Hepatocyte (in vitro differentiated cells): ENCODE results near the gene NAB1. TPM values are rescaled to one million over a fixed set of nuclear protein-coding genes. Genes with fewer than 3 reads are reported as not detected.

Source experiments
- DNase-seq: peaks from one replicate; pipeline ENCODE4 v3.0.0-alpha.2; 2016; ENCODE audit warnings: low spot score
- H2AFZ ChIP-seq: fragments of 200-600 bp; sonication (generic); 2 replicates; pipeline ENCODE4 v1.6.0; 2016; ENCODE audit warnings: antibody characterized with exemption, mild to moderate bottlenecking
- H3K27ac ChIP-seq: fragments of 200-600 bp; sonication (generic); 2 replicates; pipeline ENCODE4 v1.5.1; 2016; ENCODE audit warnings: mild to moderate bottlenecking
- H3K27me3 ChIP-seq: fragments of 200-600 bp; sonication (generic); 2 replicates; pipeline ENCODE4 v1.6.1; 2016
- H3K36me3 ChIP-seq: fragments of 200-600 bp; sonication (generic); replicated peaks from 2 replicates; pipeline ENCODE4 v1.5.1; 2016; ENCODE audit warnings: low read depth; ENCODE audit not compliant: insufficient read depth
- H3K4me1 ChIP-seq: fragments of 200-600 bp; sonication (generic); 2 replicates; pipeline ENCODE4 v1.5.1; 2016; ENCODE audit warnings: mild to moderate bottlenecking, moderate library complexity; ENCODE audit not compliant: insufficient read depth
- H3K4me2 ChIP-seq: fragments of 200-600 bp; sonication (generic); 2 replicates; pipeline ENCODE4 v1.6.0; 2016
- H3K4me3 ChIP-seq: fragments of 200-600 bp; sonication (generic); 2 replicates; pipeline ENCODE4 v1.5.1; 2016; ENCODE audit warnings: mild to moderate bottlenecking
- H3K79me2 ChIP-seq: fragments of 200-600 bp; sonication (generic); 2 replicates; pipeline ENCODE4 v1.6.0; 2017; ENCODE audit warnings: mild to moderate bottlenecking
- H3K9me2 ChIP-seq: fragments of 200-600 bp; sonication (generic); replicated peaks from 2 replicates; pipeline ENCODE4 v1.6.0; 2017; ENCODE audit warnings: mild to moderate bottlenecking; ENCODE audit not compliant: insufficient read depth
- H3K9me3 ChIP-seq: fragments of 200-600 bp; sonication (generic); 2 replicates; pipeline ENCODE4 v1.5.1; 2016; ENCODE audit warnings: low read depth, mild to moderate bottlenecking
- H4K20me1 ChIP-seq: fragments of 200-600 bp; sonication (generic); 2 replicates; pipeline ENCODE4 v1.6.0; 2016; ENCODE audit warnings: mild to moderate bottlenecking; ENCODE audit not compliant: insufficient read depth, poor library complexity, severe bottlenecking
- CTCF ChIP-seq: fragments of 200-600 bp; sonication (generic); IDR thresholded peaks from 2 replicates; pipeline ENCODE4 v1.5.1; 2016; ENCODE audit warnings: antibody characterized with exemption, mild to moderate bottlenecking; ENCODE audit not compliant: poor library complexity
- EZH2 ChIP-seq: fragments of 200-600 bp; sonication (generic); IDR thresholded peaks from 2 replicates; pipeline ENCODE4 v1.6.1; 2016; ENCODE audit warnings: antibody characterized with exemption, mild to moderate bottlenecking, borderline replicate concordance
- EZH2phosphoT487 ChIP-seq: fragments of 200-600 bp; sonication (generic); IDR thresholded peaks from one replicate; pipeline ENCODE4 v1.6.1; 2018; ENCODE audit warnings: antibody characterized with exemption, mild to moderate bottlenecking, low read depth, moderate library complexity; ENCODE audit not compliant: unreplicated experiment, severe bottlenecking
- WGBS: methylation state at CpG from one replicate; pipeline ENCODE4 v1.1.6; 2016; ENCODE audit warnings: low lambda C conversion rate; ENCODE audit errors: missing lambda C conversion rate; 5-methylcytosine and 5-hydroxymethylcytosine counted together
- polyA plus RNA-seq: library from polyadenylated mRNA; unstranded; fragments of >200 nt; fragmentation: Nextera tagmentation; extraction: Ambion mirVana; gene quantifications from 2 replicates; pipeline ENCODE4 v1.2.1, GENCODE V29; 2016
- total RNA-seq: library from RNA; depleted of rRNA; stranded (reverse); fragments of >200 nt; gene quantifications from 2 replicates; pipeline ENCODE4 v1.2.3, GENCODE V29; 2014

Gene NAB1
- total RNA-seq (41.8 and 46.6 TPM in 2 replicates), polyA plus RNA-seq (9.9 and 10.1 TPM in 2 replicates)

- WGBS: 3% methylated on average over 37 of the region's 95 CpGs
- H3K4me3 ChIP-seq: peak within 1 kb of the TSS; percentile 74
- H3K27me3 ChIP-seq: no peaks in the 10 kb centered on the region
- no peak for DNase-seq
- peaks cover 44% of the 10 kb centered on the region for H3K79me2 ChIP-seq
- H3K4me1 ChIP-seq: peaks cover 18% of the 10 kb centered on the region
- H4K20me1 ChIP-seq: peaks cover 8% of the 10 kb centered on the region
- H3K9me2 ChIP-seq: no peaks in the 10 kb centered on the region
- no peaks in the 10 kb centered on the region for H3K36me3 ChIP-seq
- peak within 1 kb of the TSS; percentile 81 for H2AFZ ChIP-seq
- H3K4me2 ChIP-seq: peak within 1 kb of the TSS; percentile 82
- TF ChIP-seq EZH2 (no peak), EZH2phosphoT487 (no peak), CTCF (no peak)
- no peaks in the 10 kb centered on the region for H3K9me3 ChIP-seq
- H3K27ac ChIP-seq: peak within 1 kb of the TSS; percentile 96
These were observed at the start of gene NAB1 for GRCh38 chr2:190649035-190649797. TSS of gene NAB1 (plus strand) at chr2:190649083. CDS start at chr2:190659177, 10,094 bp downstream.

DNA sequence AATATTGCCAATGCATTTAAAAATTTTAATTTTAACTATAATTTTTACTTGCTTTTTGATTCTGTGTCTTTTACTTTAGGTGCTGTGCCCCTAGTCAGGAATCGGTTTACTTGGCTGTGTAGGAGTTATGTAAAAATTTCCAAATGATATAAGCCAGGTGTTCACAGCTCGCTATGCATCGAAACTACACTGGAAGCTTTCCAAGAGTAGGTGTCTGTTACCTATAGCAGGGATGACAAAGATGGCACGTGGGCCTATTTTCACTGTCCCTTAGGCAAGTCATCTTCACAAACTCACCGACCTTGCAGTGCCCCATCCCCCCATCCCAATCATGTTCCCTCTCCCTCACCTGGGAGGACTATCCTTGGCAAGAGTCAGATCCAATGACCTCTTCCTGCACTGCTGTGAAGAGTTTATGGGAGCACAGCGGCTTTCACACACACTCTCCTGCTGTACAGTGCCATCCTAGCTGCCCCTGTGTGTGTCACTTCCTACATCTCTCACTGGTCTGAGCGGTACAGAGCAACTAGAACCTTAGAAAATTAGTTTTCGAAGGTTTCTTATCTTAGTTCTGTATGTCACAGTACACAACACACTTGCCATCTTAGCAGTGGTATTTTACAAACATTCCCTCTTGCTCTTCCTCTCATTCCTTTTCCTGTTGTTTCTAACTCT lies 49.2 kb upstream of the NAB1 start:
- Histone ChIP-seq H4K20me1 (no peaks in the 10 kb centered on the region), H2AFZ (no peak overlapping the region), H3K36me3 (no peaks in the 10 kb centered on the region), H3K9me2 (no peaks in the 10 kb centered on the region), H3K27ac (no peak overlapping the region), H3K9me3 (no peaks in the 10 kb centered on the region), H3K27me3 (no peaks in the 10 kb centered on the region), H3K4me3 (no peak overlapping the region), H3K4me2 (no peak overlapping the region), H3K79me2 (no peaks in the 10 kb centered on the region), H3K4me1 (no peaks in the 10 kb centered on the region)
- no peak for TF ChIP-seq CTCF
- no peak for TF ChIP-seq EZH2phosphoT487
- TF ChIP-seq EZH2: no peak
- WGBS: 86% methylated on average over 8 of the region's 8 CpGs
- no peak for DNase-seq

GRCh38 chr2:190600293-190601103 lies 48.4 kb upstream of the NAB1 start:
- no peaks in the 10 kb centered on the region for H3K9me3 ChIP-seq
- no peaks in the 10 kb centered on the region for H3K4me1 ChIP-seq
- H3K79me2 ChIP-seq: no peaks in the 10 kb centered on the region
- no peak overlapping the region for H3K4me2 ChIP-seq
- no peaks in the 10 kb centered on the region for H3K9me2 ChIP-seq
- H3K27ac ChIP-seq: no peak overlapping the region
- no peaks in the 10 kb centered on the region for H4K20me1 ChIP-seq
- no peak overlapping the region for H3K4me3 ChIP-seq
- no peaks in the 10 kb centered on the region for H3K36me3 ChIP-seq
- WGBS: 90% methylated on average over 5 of the region's 5 CpGs
- no peaks in the 10 kb centered on the region for H3K27me3 ChIP-seq
- no peak overlapping the region for H2AFZ ChIP-seq
- no peak for TF ChIP-seq CTCF
- TF ChIP-seq EZH2phosphoT487: no peak
- TF ChIP-seq EZH2: no peak
- DNase-seq: no peak
